ENCODE results near the gene INPP5E. TPM values are rescaled to one million over a fixed set of nuclear protein-coding genes. Genes with fewer than 3 reads are reported as not detected.
"Not testable (repeated sequence)": the region's sequence is repeated elsewhere in the genome, so short reads cannot be mapped to it uniquely, and the experiment has no call there.

Gene INPP5E
- total and polyA plus RNA-seq, 10 donors, result 7.8 to 25.3 (median 17.3) TPM

- Histone ChIP-seq H3K4me3 (no peak overlapping the region), H3K36me3 (peaks cover 0 to 88% (median 39%) of the 10 kb centered on the region in 6 donors), H3K27me3 (replicated peaks in 1 of 7) (no peaks in the 10 kb centered on the region), H3K9me3 (no peaks in the 10 kb centered on the region), H3K4me1 (peaks cover 0 to 16% (median 5%) of the 10 kb centered on the region in 6 donors), H3K27ac (peak overlapping the region in 6 of 8 donors; percentile 38 to 72 (median 64))
- 74 to 86% (median 80%) methylated on average over 22 to 32 of the region's 32 CpGs for WGBS, 5 donors
- peak; percentile 73 for DNase-seq
- intact Hi-C loops (cut with DNase I; ENCODE audit: low total_unique reads), result no loop called here
- TF ChIP-seq POLR2A (IDR thresholded peaks at IDR 0.05) (no peak), POLR2AphosphoS5 (IDR thresholded peaks at IDR 0.05) (peak in 1 of 3 donors; percentile 42), CTCF (IDR thresholded peaks at IDR 0.05 in 8 of 11, conservative IDR thresholded peaks at IDR 0.05 in 3 of 11) (no peak)
Measured at GRCh38 chr9:136429683-136430491, 9.8 kb downstream of the INPP5E start.

GRCh38 chr9:136429075-136429628 lies 10.5 kb downstream of the INPP5E start:
- intact Hi-C loops (cut with DNase I; ENCODE audit: low total_unique reads), result no loop called here
- WGBS, 5 donors, result 83 to 94% (median 88%) methylated on average over 19 to 21 of the region's 21 CpGs
- DNase-seq, result no peak
- Histone ChIP-seq H3K36me3 (peaks cover 0 to 88% (median 45%) of the 10 kb centered on the region in 6 donors), H3K27me3 (replicated peaks in 1 of 7) (no peaks in the 10 kb centered on the region), H3K4me3 (no peak overlapping the region), H3K4me1 (peaks cover 0 to 16% (median 5%) of the 10 kb centered on the region in 6 donors), H3K9me3 (no peaks in the 10 kb centered on the region), H3K27ac (peak overlapping the region in 5 of 8 donors; percentile 61 to 72 (median 67))
- TF ChIP-seq CTCF (IDR thresholded peaks at IDR 0.05 in 8 of 11, conservative IDR thresholded peaks at IDR 0.05 in 3 of 11), result no peak
- TF ChIP-seq POLR2A (IDR thresholded peaks at IDR 0.05), result no peak
- peak in 2 of 3 donors; percentile 30 to 46 for TF ChIP-seq POLR2AphosphoS5 (IDR thresholded peaks at IDR 0.05)

DNA sequence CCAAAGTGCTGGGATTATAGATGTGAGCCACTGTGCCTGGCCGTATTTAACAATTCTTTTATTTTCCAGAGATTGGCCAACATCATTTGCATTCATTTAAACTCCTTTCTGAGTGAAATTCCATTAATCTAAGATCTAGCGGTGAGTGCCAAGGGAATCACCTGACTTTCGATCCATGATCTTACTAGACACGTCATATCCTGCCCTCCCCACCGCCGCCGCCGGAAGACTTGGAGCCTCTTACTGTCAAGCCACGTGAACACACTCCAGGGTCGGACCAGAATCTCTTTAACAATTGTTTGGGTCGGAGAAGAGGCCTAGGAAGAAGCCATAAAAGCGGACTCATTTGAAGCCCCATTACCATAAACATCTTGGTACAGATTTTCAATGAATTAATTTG lies 12.9 kb downstream of the INPP5E start:
- DNase-seq, result no peak

GRCh38 chr9:136425367-136425766 lies 14.3 kb downstream of the INPP5E start:
- H3K9me3 ChIP-seq; DNase-seq; H3K27ac ChIP-seq; H3K27me3 ChIP-seq (replicated peaks in 1 of 7); intact Hi-C loops (cut with DNase I; ENCODE audit: low total_unique reads); H3K4me3 ChIP-seq: not testable (repeated sequence)
- peaks cover 0 to 11% (median 2%) of the 10 kb centered on the region in 6 donors for H3K4me1 ChIP-seq
- 79 to 94% (median 86%) methylated on average over 7 of the region's 7 CpGs for WGBS, 5 donors
- H3K36me3 ChIP-seq, result peaks cover 3 to 94% (median 63%) of the 10 kb centered on the region in 6 donors

More for the DNA sequence above, 12.9 kb downstream of the INPP5E start:
- TF ChIP-seq POLR2A (IDR thresholded peaks at IDR 0.05) (no peak), CTCF (IDR thresholded peaks at IDR 0.05 in 8 of 11, conservative IDR thresholded peaks at IDR 0.05 in 3 of 11) (no peak), POLR2AphosphoS5 (IDR thresholded peaks at IDR 0.05) (no peak)
- Histone ChIP-seq H3K4me3 (no peak overlapping the region), H3K27me3 (replicated peaks in 1 of 7) (no peaks in the 10 kb centered on the region), H3K27ac (no peak overlapping the region), H3K9me3 (no peaks in the 10 kb centered on the region), H3K36me3 (peaks cover 0 to 88% (median 56%) of the 10 kb centered on the region in 6 donors), H3K4me1 (peaks cover 0 to 16% (median 5%) of the 10 kb centered on the region in 6 donors)
- intact Hi-C loops (cut with DNase I; ENCODE audit: low total_unique reads), result no loop called here
- 80 to 94% (median 91%) methylated on average over 12 of the region's 12 CpGs for WGBS, 5 donors
